Measurements from ENCODE around the gene ADGRF5.

DNA sequence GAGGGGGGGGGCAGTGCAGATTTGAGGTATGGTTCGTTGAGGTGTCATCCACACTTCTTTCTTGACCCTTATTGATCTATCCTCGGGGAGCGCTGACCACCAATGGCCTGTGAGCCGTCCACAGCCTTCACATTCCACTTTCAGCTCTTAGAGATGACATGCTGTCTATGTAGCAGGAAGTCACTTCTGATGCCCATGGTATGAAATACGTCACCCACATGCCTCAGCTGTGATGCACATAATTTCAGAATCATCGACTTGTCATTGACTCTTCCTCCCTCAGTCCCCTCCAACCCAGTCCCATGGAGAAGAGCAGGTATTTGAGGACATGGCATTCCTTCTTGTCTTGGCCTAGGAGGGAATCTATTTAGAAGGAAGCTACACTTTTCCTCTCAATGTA lies 4.7 kb upstream of the ADGRF5 start:
- TF ChIP-seq EZH2 (IDR thresholded peaks at IDR 0.05; ENCODE audit: borderline replicate concordance, low read length), result no peak
- TF ChIP-seq, protein P1, sequence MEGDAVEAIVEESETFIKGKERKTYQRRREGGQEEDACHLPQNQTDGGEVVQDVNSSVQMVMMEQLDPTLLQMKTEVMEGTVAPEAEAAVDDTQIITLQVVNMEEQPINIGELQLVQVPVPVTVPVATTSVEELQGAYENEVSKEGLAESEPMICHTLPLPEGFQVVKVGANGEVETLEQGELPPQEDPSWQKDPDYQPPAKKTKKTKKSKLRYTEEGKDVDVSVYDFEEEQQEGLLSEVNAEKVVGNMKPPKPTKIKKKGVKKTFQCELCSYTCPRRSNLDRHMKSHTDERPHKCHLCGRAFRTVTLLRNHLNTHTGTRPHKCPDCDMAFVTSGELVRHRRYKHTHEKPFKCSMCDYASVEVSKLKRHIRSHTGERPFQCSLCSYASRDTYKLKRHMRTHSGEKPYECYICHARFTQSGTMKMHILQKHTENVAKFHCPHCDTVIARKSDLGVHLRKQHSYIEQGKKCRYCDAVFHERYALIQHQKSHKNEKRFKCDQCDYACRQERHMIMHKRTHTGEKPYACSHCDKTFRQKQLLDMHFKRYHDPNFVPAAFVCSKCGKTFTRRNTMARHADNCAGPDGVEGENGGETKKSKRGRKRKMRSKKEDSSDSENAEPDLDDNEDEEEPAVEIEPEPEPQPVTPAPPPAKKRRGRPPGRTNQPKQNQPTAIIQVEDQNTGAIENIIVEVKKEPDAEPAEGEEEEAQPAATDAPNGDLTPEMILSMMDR (conservative IDR thresholded peaks at IDR 0.05 in 1 of 2, IDR thresholded peaks at IDR 0.05 in 1 of 2; ENCODE audit: extremely low read depth in 1 of 2, insufficient read depth in 1 of 2, low read depth in 1 of 2, low read length in 2 of 2), result no peak
